Activated B cell treated with CpG ODN at 0.5 μM for 24 hours (primary cell): ENCODE results near the gene NR3C2. TPM values are rescaled to one million over a fixed set of nuclear protein-coding genes. Genes with fewer than 3 reads are reported as not detected.

Experiments
- ATAC-seq: fragments of 200-7000 bp; cut with Tn5 transposase; one replicate; pipeline ENCODE4 v1.10.0; 2021; ENCODE audit warnings: low read depth, mild to moderate bottlenecking, moderate library complexity
- CTCF ChIA-PET: fragments of 350-600 bp; sonication (Branson Sonifier 250); formaldehyde crosslinking; loops from one replicate; lab custom pipeline; 2021; ENCODE audit warnings: antibody characterized with exemption; lab: Charles Lee
- POLR2A ChIA-PET: fragments of 350-600 bp; sonication (Branson Sonifier 250); formaldehyde crosslinking; loops from one replicate; lab custom pipeline; 2021; ENCODE audit warnings: antibody characterized with exemption; lab: Charles Lee
- DNase-seq: peaks from one replicate; pipeline ENCODE4 v3.0.0; 2022
- H3K27ac Mint-ChIP-seq: one replicate; pipeline ENCODE4 v1.8.0; 2020; ENCODE audit warnings: mixed read lengths
- H3K27me3 Mint-ChIP-seq: one replicate; pipeline ENCODE4 v1.8.0; 2021; ENCODE audit warnings: mixed read lengths
- H3K36me3 Mint-ChIP-seq: one replicate; pipeline ENCODE4 v1.8.0; 2021; ENCODE audit warnings: low read depth, mixed read lengths
- H3K4me1 Mint-ChIP-seq: one replicate; pipeline ENCODE4 v1.8.0; 2021; ENCODE audit warnings: mixed read lengths
- H3K4me3 Mint-ChIP-seq: one replicate; pipeline ENCODE4 v1.8.0; 2020; ENCODE audit warnings: mild to moderate bottlenecking, mixed read lengths
- H3K9me3 Mint-ChIP-seq: one replicate; pipeline ENCODE4 v1.8.0; 2020; ENCODE audit warnings: mixed read lengths
- CTCF ChIP-seq: fragments of 200-600 bp; IDR thresholded peaks from one replicate; pipeline ENCODE4 v1.8.0; 2022; ENCODE audit warnings: antibody characterized with exemption, mild to moderate bottlenecking
- intact Hi-C: fragments of 100-400 bp; cut with micrococcal nuclease; formaldehyde crosslinking; loops from one replicate; pipeline ENCODE4 v1.15.1; 2024
- total RNA-seq: library from RNA; stranded (reverse); gene quantifications from 2 replicates; pipeline ENCODE4 v1.2.3, GENCODE V29; 2022

The NR3C2 gene
- total RNA-seq, 1 donor from 2014 or later: 4.5 TPM

GRCh38 chr4:148060264-148061140 lies 381.7 kb downstream of the NR3C2 start:
- ATAC-seq (no peak), DNase-seq (no peak)
- H3K27me3 Mint-ChIP-seq: peaks cover 4% of the 10 kb centered on the region
- H3K9me3 Mint-ChIP-seq: no peaks in the 10 kb centered on the region
- H3K36me3 Mint-ChIP-seq: no peaks in the 10 kb centered on the region
- H3K4me3 Mint-ChIP-seq: peak overlapping the region; percentile 73
- ChIA-PET POLR2A (interaction anchor here (0.6 kb wide), 1 partner anchor 390 kb away, joined by 3 read pairs; no protein-coding TSS in a partner anchor), CTCF (no interaction called here)
- peak overlapping the region; percentile 60 for H3K27ac Mint-ChIP-seq
- TF ChIP-seq CTCF: no peak
- H3K4me1 Mint-ChIP-seq: peaks cover 38% of the 10 kb centered on the region
- intact Hi-C loops: no loop called here

GRCh38 chr4:148059617-148060180 lies 382.5 kb downstream of the NR3C2 start:
- Mint-ChIP-seq H3K4me3 (no peak overlapping the region), H3K36me3 (no peaks in the 10 kb centered on the region), H3K27me3 (peaks cover 4% of the 10 kb centered on the region), H3K27ac (no peak overlapping the region), H3K9me3 (no peaks in the 10 kb centered on the region), H3K4me1 (peaks cover 38% of the 10 kb centered on the region)
- DNase-seq (no peak), ATAC-seq (no peak)
- ChIA-PET POLR2A (interaction anchor here (0.6 kb wide), 1 partner anchor 167 kb away, joined by 3 read pairs; no protein-coding TSS in a partner anchor), CTCF (no interaction called here)
- intact Hi-C loops: no loop called here
- TF ChIP-seq CTCF: no peak

- H3K4me1 Mint-ChIP-seq: peaks cover 50% of the 10 kb centered on the region
- CTCF ChIA-PET: no interaction called here
Observed at GRCh38 chr4:148057984-148058859, 384.0 kb downstream of the NR3C2 start.

GRCh38 chr4:148057516-148057915 lies 384.7 kb downstream of the NR3C2 start:
- ATAC-seq (peak; percentile 43), DNase-seq (no peak)
- TF ChIP-seq CTCF: no peak
- intact Hi-C loops: loop anchor here (1.0 to 2.0 kb wide), 4 partner anchors 385 to 1207 kb away; partner anchors contain the start of gene NR3C2
- H3K27ac Mint-ChIP-seq: no peak overlapping the region
- H3K27me3 Mint-ChIP-seq: peaks cover 4% of the 10 kb centered on the region
- H3K36me3 Mint-ChIP-seq: no peaks in the 10 kb centered on the region
- no peak overlapping the region for H3K4me3 Mint-ChIP-seq
- ChIA-PET CTCF (interaction anchor here (0.6 to 1.4 kb wide), 6 partner anchors 12 to 1840 kb away, joined by 3 to 8 read pairs (median 3); no protein-coding TSS in a partner anchor), POLR2A (interaction anchor here (0.9 kb wide), 1 partner anchor 385 kb away, joined by 5 read pairs; the partner anchor contains the start of gene NR3C2)
- peaks cover 50% of the 10 kb centered on the region for H3K4me1 Mint-ChIP-seq
- H3K9me3 Mint-ChIP-seq: no peaks in the 10 kb centered on the region

More at GRCh38 chr4:148057984-148058859, 384.0 kb downstream of the NR3C2 start:
- TF ChIP-seq CTCF: no peak
- DNase-seq (no peak), ATAC-seq (no peak)
- Mint-ChIP-seq H3K27me3 (peaks cover 4% of the 10 kb centered on the region), H3K4me3 (no peak overlapping the region), H3K9me3 (no peaks in the 10 kb centered on the region), H3K27ac (no peak overlapping the region), H3K36me3 (no peaks in the 10 kb centered on the region)
- POLR2A ChIA-PET: no interaction called here
- intact Hi-C loops: loop anchor here (1.0 to 2.0 kb wide), 4 partner anchors 384 to 1206 kb away; partner anchors contain the start of gene NR3C2
